ENCODE results near the gene F13A1.

F13A1 gene

DNA sequence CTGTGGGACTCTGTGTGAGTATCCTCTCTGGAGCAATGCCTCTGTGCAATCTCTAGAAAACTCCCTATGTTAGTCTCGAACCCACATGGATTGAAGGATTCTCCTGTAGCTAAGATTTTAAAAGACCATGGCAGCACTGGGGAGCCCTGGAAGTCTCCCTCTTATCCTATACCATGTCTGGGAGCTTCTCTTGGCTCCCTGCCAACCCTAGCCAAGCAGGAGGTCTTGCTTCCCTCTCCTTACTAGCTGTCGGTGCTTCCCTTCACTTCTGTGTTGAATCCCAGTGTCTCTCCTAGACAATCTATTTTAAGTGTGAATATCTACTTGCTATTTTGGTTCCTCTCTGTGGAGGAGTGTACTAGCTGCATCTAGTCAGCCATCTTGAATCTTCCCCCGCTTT is 195.0 kb downstream of the F13A1 start:
- H3K4me1 ChIP-seq (ENCODE audit: insufficient read depth, low read length, severe bottlenecking), result no peaks in the 10 kb centered on the region
- H3K27me3 ChIP-seq (ENCODE audit: insufficient read depth, low read length), result no peaks in the 10 kb centered on the region; the same call in 1 of the 2 replicates
- H3K4me2 ChIP-seq (ENCODE audit: low read length), result no peak overlapping the region
- no peak for TF ChIP-seq EZH2 (IDR thresholded peaks at IDR 0.05; ENCODE audit: borderline replicate concordance, low read length)
- TF ChIP-seq, protein P1, sequence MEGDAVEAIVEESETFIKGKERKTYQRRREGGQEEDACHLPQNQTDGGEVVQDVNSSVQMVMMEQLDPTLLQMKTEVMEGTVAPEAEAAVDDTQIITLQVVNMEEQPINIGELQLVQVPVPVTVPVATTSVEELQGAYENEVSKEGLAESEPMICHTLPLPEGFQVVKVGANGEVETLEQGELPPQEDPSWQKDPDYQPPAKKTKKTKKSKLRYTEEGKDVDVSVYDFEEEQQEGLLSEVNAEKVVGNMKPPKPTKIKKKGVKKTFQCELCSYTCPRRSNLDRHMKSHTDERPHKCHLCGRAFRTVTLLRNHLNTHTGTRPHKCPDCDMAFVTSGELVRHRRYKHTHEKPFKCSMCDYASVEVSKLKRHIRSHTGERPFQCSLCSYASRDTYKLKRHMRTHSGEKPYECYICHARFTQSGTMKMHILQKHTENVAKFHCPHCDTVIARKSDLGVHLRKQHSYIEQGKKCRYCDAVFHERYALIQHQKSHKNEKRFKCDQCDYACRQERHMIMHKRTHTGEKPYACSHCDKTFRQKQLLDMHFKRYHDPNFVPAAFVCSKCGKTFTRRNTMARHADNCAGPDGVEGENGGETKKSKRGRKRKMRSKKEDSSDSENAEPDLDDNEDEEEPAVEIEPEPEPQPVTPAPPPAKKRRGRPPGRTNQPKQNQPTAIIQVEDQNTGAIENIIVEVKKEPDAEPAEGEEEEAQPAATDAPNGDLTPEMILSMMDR (IDR thresholded peaks at IDR 0.05; ENCODE audit: low read length), result no peak
- H2AFZ ChIP-seq (ENCODE audit: low read length), result no peak overlapping the region
- H3F3A ChIP-seq (ENCODE audit: insufficient read depth, low read length), result no peaks in the 10 kb centered on the region
- no peaks in the 10 kb centered on the region for H3K36me3 ChIP-seq (ENCODE audit: insufficient read depth, low read length)
- no peaks in the 10 kb centered on the region for H3K9me2 ChIP-seq (ENCODE audit: low read depth, low read length)
- H3K27ac ChIP-seq (ENCODE audit: low read depth, low read length, poor library complexity, severe bottlenecking), result no peak overlapping the region
- no peak overlapping the region for H3K4me3 ChIP-seq (ENCODE audit: low read depth, low read length, poor library complexity, severe bottlenecking)
- H4K20me1 ChIP-seq (ENCODE audit: insufficient read depth, low read length), result no peaks in the 10 kb centered on the region
- no peaks in the 10 kb centered on the region; the same call in 1 of the 2 replicates for H3K9me3 ChIP-seq (ENCODE audit: low read length)
- no peak overlapping the region for H3K9ac ChIP-seq (ENCODE audit: low read length)
- no peaks in the 10 kb centered on the region for H3K79me2 ChIP-seq (ENCODE audit: insufficient read depth, low read length)

DNA sequence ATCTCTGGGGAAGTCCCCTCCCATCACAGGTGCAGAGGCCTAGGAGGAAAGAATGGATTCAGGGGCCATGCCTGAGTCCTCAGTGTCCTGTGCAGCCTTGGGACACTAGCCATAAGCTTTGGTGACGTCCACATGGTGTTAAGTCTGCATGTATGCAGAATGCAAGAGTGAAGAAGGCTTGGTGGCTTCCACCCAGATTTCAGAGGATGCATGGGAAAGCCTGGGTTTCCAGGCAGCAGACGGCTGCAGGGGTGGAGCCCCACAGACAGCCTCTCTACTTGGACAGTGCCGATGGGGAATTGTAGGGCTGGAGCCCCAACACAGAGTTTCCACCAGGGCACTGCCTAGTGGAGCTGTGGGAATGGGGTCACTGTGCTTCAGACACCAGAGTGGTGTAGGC is 196.7 kb downstream of the F13A1 start:
- Histone ChIP-seq H3K9ac (ENCODE audit: low read length) (no peak overlapping the region), H3K27ac (ENCODE audit: low read depth, low read length, poor library complexity, severe bottlenecking) (no peak overlapping the region), H3K27me3 (ENCODE audit: insufficient read depth, low read length) (no peaks in the 10 kb centered on the region; the same call in 1 of the 2 replicates), H3K4me1 (ENCODE audit: insufficient read depth, low read length, severe bottlenecking) (no peaks in the 10 kb centered on the region), H3K4me3 (ENCODE audit: low read depth, low read length, poor library complexity, severe bottlenecking) (no peak overlapping the region), H3K9me2 (ENCODE audit: low read depth, low read length) (no peaks in the 10 kb centered on the region), H2AFZ (ENCODE audit: low read length) (no peak overlapping the region), H3F3A (ENCODE audit: insufficient read depth, low read length) (no peaks in the 10 kb centered on the region), H3K79me2 (ENCODE audit: insufficient read depth, low read length) (no peaks in the 10 kb centered on the region), H3K36me3 (ENCODE audit: insufficient read depth, low read length) (no peaks in the 10 kb centered on the region), H3K9me3 (ENCODE audit: low read length) (no peaks in the 10 kb centered on the region; the same call in 1 of the 2 replicates), H3K4me2 (ENCODE audit: low read length) (no peak overlapping the region), H4K20me1 (ENCODE audit: insufficient read depth, low read length) (no peaks in the 10 kb centered on the region)
- TF ChIP-seq, protein P1 (IDR thresholded peaks at IDR 0.05; ENCODE audit: low read length), result no peak
- TF ChIP-seq EZH2 (IDR thresholded peaks at IDR 0.05; ENCODE audit: borderline replicate concordance, low read length), result no peak

DNA sequence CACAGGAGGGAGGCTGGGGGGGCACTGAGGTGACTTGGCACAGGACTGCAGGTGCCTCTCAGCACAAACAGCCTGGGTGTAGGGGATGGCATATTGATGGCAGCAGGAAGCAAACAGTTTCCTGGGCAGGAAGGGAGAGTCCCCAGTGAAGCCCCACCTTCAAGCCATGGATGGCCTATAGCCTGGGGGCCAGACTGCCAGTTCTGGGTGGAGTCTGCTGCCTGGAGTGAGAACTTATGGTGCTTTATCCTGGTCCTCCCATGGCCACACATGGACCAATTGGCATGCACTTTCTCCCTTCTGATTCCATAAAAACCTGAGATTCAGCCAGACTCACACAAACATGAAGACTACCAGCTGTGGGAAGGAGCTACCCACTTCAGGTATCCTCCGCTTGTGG is 198.5 kb downstream of the F13A1 start:
- Histone ChIP-seq H2AFZ (ENCODE audit: low read length) (no peak overlapping the region), H3K27ac (ENCODE audit: low read depth, low read length, poor library complexity, severe bottlenecking) (no peak overlapping the region), H3F3A (ENCODE audit: insufficient read depth, low read length) (no peaks in the 10 kb centered on the region), H3K9ac (ENCODE audit: low read length) (no peak overlapping the region), H3K27me3 (ENCODE audit: insufficient read depth, low read length) (no peaks in the 10 kb centered on the region; the same call in 1 of the 2 replicates), H4K20me1 (ENCODE audit: insufficient read depth, low read length) (no peaks in the 10 kb centered on the region), H3K9me3 (ENCODE audit: low read length) (no peaks in the 10 kb centered on the region; the same call in 1 of the 2 replicates), H3K4me1 (ENCODE audit: insufficient read depth, low read length, severe bottlenecking) (no peaks in the 10 kb centered on the region), H3K4me2 (ENCODE audit: low read length) (no peak overlapping the region), H3K36me3 (ENCODE audit: insufficient read depth, low read length) (no peaks in the 10 kb centered on the region; the same call in 1 of the 2 replicates), H3K79me2 (ENCODE audit: insufficient read depth, low read length) (no peaks in the 10 kb centered on the region), H3K4me3 (ENCODE audit: low read depth, low read length, poor library complexity, severe bottlenecking) (no peak overlapping the region), H3K9me2 (ENCODE audit: low read depth, low read length) (no peaks in the 10 kb centered on the region)
- TF ChIP-seq, protein P1 (IDR thresholded peaks at IDR 0.05; ENCODE audit: low read length), result no peak
- TF ChIP-seq EZH2 (IDR thresholded peaks at IDR 0.05; ENCODE audit: borderline replicate concordance, low read length), result no peak

All from OCI-LY1 (cell line).